BJ (cell line): ENCODE results near the gene MISP3. TPM values are rescaled to one million over a fixed set of nuclear protein-coding genes. Genes with fewer than 3 reads are reported as not detected.
A peak's percentile ranks its signal among the peaks of the same experiment; 100 is the strongest.

ENCODE experiments used
- CTCF ChIA-PET: fragments of 350-600 bp; formaldehyde crosslinking; extraction: SDS; loops from one replicate; lab custom pipeline; 2021; ENCODE audit warnings: antibody characterized with exemption, inconsistent platforms; lab: Yijun Ruan, JAX
- POLR2A ChIA-PET: fragments of 300-600 bp; sonication (Branson Sonifier 250); formaldehyde crosslinking; extraction: SDS; loops from one replicate; lab custom pipeline; 2021; ENCODE audit warnings: antibody characterized with exemption; lab: Charles Lee
- DNase-seq: peaks from one replicate; pipeline ENCODE4 v3.0.0-alpha.2; 2011; ENCODE audit warnings: low read depth
- H3K27me3 ChIP-seq: 2 replicates; pipeline ENCODE4 v1.6.0; 2011; ENCODE audit warnings: low read length; ENCODE audit not compliant: control insufficient read depth, insufficient read depth
- H3K36me3 ChIP-seq: 2 replicates; pipeline ENCODE4 v1.5.1; 2011; ENCODE audit warnings: low read length; ENCODE audit not compliant: control insufficient read depth, insufficient read depth
- H3K4me3 ChIP-seq: 2 replicates; pipeline ENCODE4 v1.5.1; 2011; ENCODE audit warnings: low read depth, mild to moderate bottlenecking, control low read depth, low read length
- CTCF ChIP-seq: IDR thresholded peaks from 2 replicates; pipeline ENCODE4 v1.5.1; 2011; ENCODE audit warnings: low read depth, mild to moderate bottlenecking, control low read depth, inconsistent platforms, low read length, moderate library complexity; ENCODE audit not compliant: insufficient read depth
- polyA plus RNA-seq: library from polyadenylated mRNA; depleted of rRNA; stranded (reverse); fragments of >200 nt; gene quantifications from 2 replicates; pipeline ENCODE4 v1.2.3, GENCODE V29; 2011

Gene MISP3
- polyA plus RNA-seq, 1 experiment = 0.58 TPM

- no peak for DNase-seq
- TF ChIP-seq CTCF = no peak
- ChIA-PET CTCF (interaction anchor here (0.6 to 1.0 kb wide), 4 partner anchors 12 to 83 kb away, joined by 3 to 5 read pairs (median 3); no protein-coding TSS in a partner anchor), POLR2A (no interaction called here)
- Histone ChIP-seq H3K27me3 (peaks cover 7% of the 10 kb centered on the region; the same call in 1 of the 2 replicates), H3K4me3 (no peak overlapping the region), H3K36me3 (no peaks in the 10 kb centered on the region)
Measured at GRCh38 chr19:14054721-14055120, 17.9 kb upstream of the MISP3 start.

- POLR2A ChIA-PET = no interaction called here
Measured at GRCh38 chr19:14055396-14055795, 17.2 kb upstream of the MISP3 start.

GRCh38 chr19:14056069-14056666, 16.4 kb upstream of the MISP3 start:
- no peak overlapping the region for H3K4me3 ChIP-seq
- H3K27me3 ChIP-seq = peaks cover 8% of the 10 kb centered on the region; the same call in 1 of the 2 replicates
- ChIA-PET CTCF (interaction anchor here (0.8 to 8.7 kb wide), 7 partner anchors 13 to 177 kb away, joined by 3 to 115 read pairs (median 3); partner anchors contain the start of genes IL27RA and MISP3), POLR2A (no interaction called here)
- no peak for DNase-seq
- no peak for TF ChIP-seq CTCF
- no peaks in the 10 kb centered on the region for H3K36me3 ChIP-seq

More at GRCh38 chr19:14055396-14055795, 17.2 kb upstream of the MISP3 start:
- no peak for TF ChIP-seq CTCF
- CTCF ChIA-PET = interaction anchor here (0.8 to 8.7 kb wide), 3 partner anchors 16 to 176 kb away, joined by 3 to 115 read pairs (median 3); partner anchors contain the start of gene MISP3
- DNase-seq = no peak
- Histone ChIP-seq H3K4me3 (no peak overlapping the region), H3K36me3 (no peaks in the 10 kb centered on the region), H3K27me3 (peaks cover 8% of the 10 kb centered on the region; the same call in 1 of the 2 replicates)

- no peak for DNase-seq
- Histone ChIP-seq H3K27me3 (peaks cover 8% of the 10 kb centered on the region; the same call in 1 of the 2 replicates), H3K36me3 (no peaks in the 10 kb centered on the region), H3K4me3 (peak overlapping the region; percentile 39)
- no peak for TF ChIP-seq CTCF
- CTCF ChIA-PET = interaction anchor here (0.6 to 8.7 kb wide), 8 partner anchors 11 to 177 kb away, joined by 3 to 115 read pairs (median 4); partner anchors contain the start of genes IL27RA and MISP3
- POLR2A ChIA-PET = interaction anchor here (0.7 kb wide), 1 partner anchor 60 kb away, joined by 3 read pairs; no protein-coding TSS in a partner anchor
Measured at GRCh38 chr19:14056741-14057356, 15.7 kb upstream of the MISP3 start.
